Activated naive CD8-positive, alpha-beta T cell treated with anti-CD3 and anti-CD28 coated beads for 36 hours (primary cell): Measurements from ENCODE around the gene CYP27B1. TPM values are rescaled to one million over a fixed set of nuclear protein-coding genes. Genes with fewer than 3 reads are reported as not detected.
"Not testable (repeated sequence)": the region's sequence is repeated elsewhere in the genome, so short reads cannot be mapped to it uniquely, and the experiment has no call there.

Experiments
- DNase-seq: peaks from one replicate; pipeline ENCODE4 v3.0.0; 2021
- H3K27ac Mint-ChIP-seq: one replicate; pipeline ENCODE4 v1.8.0; 2022; ENCODE audit warnings: mild to moderate bottlenecking, moderate library complexity, mixed read lengths
- H3K27me3 Mint-ChIP-seq: one replicate; pipeline ENCODE4 v1.8.0; 2022; ENCODE audit warnings: mild to moderate bottlenecking, mixed read lengths
- H3K36me3 Mint-ChIP-seq: one replicate; pipeline ENCODE4 v1.8.0; 2021; ENCODE audit warnings: mild to moderate bottlenecking, mixed read lengths
- H3K4me1 Mint-ChIP-seq: one replicate; pipeline ENCODE4 v1.8.0; 2021; ENCODE audit warnings: mixed read lengths
- H3K4me3 Mint-ChIP-seq: one replicate; pipeline ENCODE4 v1.8.0; 2022; ENCODE audit warnings: mild to moderate bottlenecking, moderate library complexity, mixed read lengths
- H3K9me3 Mint-ChIP-seq: one replicate; pipeline ENCODE4 v1.8.0; 2022; ENCODE audit warnings: mixed read lengths
- total RNA-seq, 2 experiments: library from RNA; stranded (reverse); gene quantifications; one replicate each; pipeline ENCODE4 v1.2.3, GENCODE V29; 2021

Gene CYP27B1
- total RNA-seq, 2 experiments from 2014 or later: 9.6 to 12.0 TPM

GRCh38 chr12:57775563-57776246 is 8.8 kb upstream of the CYP27B1 start:
- peaks cover 3% of the 10 kb centered on the region for H3K27me3 Mint-ChIP-seq
- H3K9me3 Mint-ChIP-seq: no peaks in the 10 kb centered on the region
- H3K36me3 Mint-ChIP-seq: peaks cover 14% of the 10 kb centered on the region
- H3K4me1 Mint-ChIP-seq: peaks cover 13% of the 10 kb centered on the region
- H3K27ac Mint-ChIP-seq: no peak overlapping the region
- DNase-seq: no peak
- no peak overlapping the region for H3K4me3 Mint-ChIP-seq

- Mint-ChIP-seq H3K9me3 (no peaks in the 10 kb centered on the region), H3K27ac (no peak overlapping the region), H3K27me3 (peaks cover 3% of the 10 kb centered on the region), H3K4me1 (peaks cover 14% of the 10 kb centered on the region), H3K4me3 (no peak overlapping the region), H3K36me3 (peaks cover 18% of the 10 kb centered on the region)
- no peak for DNase-seq
These were observed 8.2 kb upstream of the CYP27B1 start for GRCh38 chr12:57775044-57775443.

DNA sequence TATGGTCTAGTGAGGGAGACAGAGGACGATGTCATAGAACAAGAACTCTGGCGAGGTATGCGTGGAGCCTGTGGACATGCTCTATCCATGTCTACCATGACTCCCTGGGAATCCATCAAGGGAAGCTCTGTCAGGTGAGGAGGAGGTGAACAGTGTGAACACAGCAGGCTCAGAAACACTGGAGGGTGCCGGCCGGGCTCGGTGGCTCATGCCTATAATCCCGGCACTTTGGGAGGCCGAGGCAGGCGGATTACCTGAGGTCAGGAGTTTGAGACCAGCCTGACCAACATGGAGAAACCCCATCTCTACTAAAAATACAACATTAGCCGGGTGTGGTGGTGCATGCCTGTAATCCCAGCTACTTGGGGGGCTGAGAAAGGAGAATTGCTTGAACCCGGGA is 7.8 kb upstream of the CYP27B1 start:
- H3K27ac Mint-ChIP-seq, H3K27me3 Mint-ChIP-seq, H3K9me3 Mint-ChIP-seq, H3K4me3 Mint-ChIP-seq, DNase-seq: not testable (repeated sequence)
- peaks cover 22% of the 10 kb centered on the region for H3K36me3 Mint-ChIP-seq
- H3K4me1 Mint-ChIP-seq: peaks cover 14% of the 10 kb centered on the region

- Mint-ChIP-seq H3K27me3 (peaks cover 3% of the 10 kb centered on the region), H3K4me1 (peaks cover 14% of the 10 kb centered on the region), H3K36me3 (peaks cover 39% of the 10 kb centered on the region), H3K4me3 (peak within 1 kb of the TSS; percentile 97), H3K27ac (peak within 1 kb of the TSS; percentile 98), H3K9me3 (no peaks in the 10 kb centered on the region)
- peak; percentile 40 for DNase-seq
These were observed 5.8 kb upstream of the CYP27B1 start, which contains the start of gene EEF1AKMT3 for GRCh38 chr12:57772429-57773322. TSS of gene EEF1AKMT3 (plus strand) at chr12:57772614. CDS start at chr12:57772725, 111 bp downstream.

DNA sequence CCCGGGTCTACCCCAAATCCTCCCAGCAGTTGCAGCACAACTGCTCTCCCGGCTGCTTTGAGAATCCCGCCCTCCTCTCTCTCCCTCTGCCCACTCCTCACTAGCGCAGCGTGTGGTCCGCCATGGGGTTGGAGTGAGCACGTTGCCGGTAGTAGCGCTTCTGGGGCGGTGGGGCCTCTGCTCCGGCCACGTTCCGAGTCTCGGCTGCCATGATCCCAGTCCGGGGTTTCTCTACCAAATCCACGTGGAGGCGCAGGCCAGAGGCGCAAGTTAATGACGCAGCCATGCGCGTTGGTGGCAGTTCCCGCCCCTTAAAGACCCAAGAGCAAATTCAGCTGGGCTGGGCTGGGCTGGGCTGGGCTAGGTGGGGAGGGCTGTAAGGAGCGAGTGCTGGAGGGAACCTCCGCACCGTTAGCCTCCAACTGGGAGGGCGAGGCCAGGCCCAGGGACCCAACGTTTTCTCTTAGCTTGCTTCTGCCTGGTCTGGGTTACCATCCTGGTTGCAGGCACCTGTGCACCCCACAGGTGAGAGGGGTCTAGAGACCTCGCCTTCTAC is 5.1 kb upstream of the CYP27B1 start, which contains the start of gene METTL1:
Gene METTL1, minus strand, starts transcription at position 233 of the 556 bp plus-strand sequence. Its CDS starts 22 bp downstream, at position 211.
- Mint-ChIP-seq H3K4me3 (peak within 1 kb of the TSS; percentile 97), H3K36me3 (peaks cover 43% of the 10 kb centered on the region), H3K27me3 (peaks cover 4% of the 10 kb centered on the region), H3K9me3 (no peaks in the 10 kb centered on the region), H3K4me1 (peaks cover 20% of the 10 kb centered on the region), H3K27ac (peak within 1 kb of the TSS; percentile 98)
- DNase-seq: peak; percentile 94

GRCh38 chr12:57771236-57771872 is 4.5 kb upstream of the CYP27B1 start:
- peak; percentile 91 for DNase-seq
- Mint-ChIP-seq H3K4me3 (peak overlapping the region; percentile 97), H3K9me3 (no peaks in the 10 kb centered on the region), H3K27ac (peak overlapping the region; percentile 98), H3K27me3 (peaks cover 7% of the 10 kb centered on the region), H3K4me1 (peaks cover 26% of the 10 kb centered on the region), H3K36me3 (peaks cover 43% of the 10 kb centered on the region)

DNA sequence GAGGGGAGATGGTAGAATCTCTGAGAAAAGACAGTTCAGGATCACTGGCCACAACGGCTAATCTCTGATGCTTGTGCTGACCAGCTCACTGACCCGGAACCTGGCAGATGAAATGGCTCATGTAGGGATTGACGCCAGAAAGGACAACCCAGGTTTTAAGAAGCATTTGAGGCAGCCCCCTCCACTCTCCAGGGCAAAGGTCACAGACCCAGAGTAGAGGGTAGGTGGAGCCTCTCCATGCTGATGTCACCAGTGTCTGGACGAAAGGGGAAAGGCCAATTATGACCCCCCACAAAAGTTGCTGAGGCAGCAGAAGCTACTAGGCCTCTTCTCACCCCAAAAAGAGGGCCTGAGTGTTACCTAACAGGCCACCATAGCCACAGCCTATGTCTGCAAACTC is 3.9 kb upstream of the CYP27B1 start:
- Mint-ChIP-seq H3K27ac (peak overlapping the region; percentile 59), H3K4me3 (peak overlapping the region; percentile 97)

DNA sequence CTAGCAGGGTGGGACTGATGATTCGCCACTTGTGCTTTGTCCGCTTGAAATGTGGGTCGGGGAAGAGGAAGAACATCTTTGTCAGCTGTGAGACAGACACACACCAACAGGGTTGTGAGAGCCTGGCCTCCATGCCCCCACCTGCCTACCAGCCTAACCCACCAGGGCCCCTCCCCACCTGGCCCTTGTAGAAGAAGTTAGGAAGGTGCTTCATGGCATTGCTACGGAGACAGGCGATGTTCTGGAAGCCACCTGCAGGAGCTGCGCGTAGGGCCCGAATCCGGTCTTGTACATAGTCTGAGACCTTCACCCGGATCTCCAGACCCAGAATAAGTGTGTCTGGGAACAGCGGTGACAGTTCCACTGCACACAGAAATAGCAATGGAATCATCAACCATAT is 2.7 kb upstream of the CYP27B1 start:
- no peak for DNase-seq
- peaks cover 42% of the 10 kb centered on the region for H3K36me3 Mint-ChIP-seq
- no peaks in the 10 kb centered on the region for H3K9me3 Mint-ChIP-seq
- peaks cover 7% of the 10 kb centered on the region for H3K27me3 Mint-ChIP-seq
- no peak overlapping the region for H3K27ac Mint-ChIP-seq
- no peak overlapping the region for H3K4me3 Mint-ChIP-seq
- H3K4me1 Mint-ChIP-seq: peaks cover 34% of the 10 kb centered on the region

More for the DNA sequence above, 3.9 kb upstream of the CYP27B1 start:
- peaks cover 7% of the 10 kb centered on the region for H3K27me3 Mint-ChIP-seq
- peaks cover 28% of the 10 kb centered on the region for H3K4me1 Mint-ChIP-seq
- H3K36me3 Mint-ChIP-seq: peaks cover 42% of the 10 kb centered on the region
- no peaks in the 10 kb centered on the region for H3K9me3 Mint-ChIP-seq
- no peak for DNase-seq

GRCh38 chr12:57767876-57768275 is 998 bp upstream of the CYP27B1 start:
- no peak overlapping the region for H3K27ac Mint-ChIP-seq
- H3K4me3 Mint-ChIP-seq: no peak overlapping the region
- H3K4me1 Mint-ChIP-seq: peaks cover 46% of the 10 kb centered on the region
- H3K27me3 Mint-ChIP-seq: peaks cover 6% of the 10 kb centered on the region
- peaks cover 54% of the 10 kb centered on the region for H3K36me3 Mint-ChIP-seq
- no peaks in the 10 kb centered on the region for H3K9me3 Mint-ChIP-seq
- no peak for DNase-seq

DNA sequence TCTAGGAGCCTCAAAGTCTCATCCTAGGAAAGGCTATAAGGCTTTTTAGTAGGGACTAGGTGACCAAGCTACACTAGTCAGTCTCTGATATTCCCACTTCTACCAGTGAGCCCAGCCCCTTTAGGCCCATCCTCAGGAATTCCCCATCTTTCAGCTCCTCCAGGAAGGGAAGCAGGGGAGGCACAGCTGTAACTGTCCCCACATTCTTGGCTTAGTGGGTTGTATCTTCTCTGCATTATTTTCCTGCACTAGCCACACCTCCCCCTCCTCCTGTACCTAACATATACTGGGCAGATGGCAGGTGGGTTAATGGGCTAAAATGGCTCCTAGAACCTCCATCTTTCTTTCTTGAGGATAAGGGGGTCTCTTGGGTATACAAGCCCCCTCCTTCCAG is 424 bp upstream of the CYP27B1 start:
- peaks cover 5% of the 10 kb centered on the region for H3K27me3 Mint-ChIP-seq
- no peak overlapping the region for H3K27ac Mint-ChIP-seq
- no peaks in the 10 kb centered on the region for H3K9me3 Mint-ChIP-seq
- peaks cover 47% of the 10 kb centered on the region for H3K4me1 Mint-ChIP-seq
- peaks cover 53% of the 10 kb centered on the region for H3K36me3 Mint-ChIP-seq
- DNase-seq: no peak
- no peak overlapping the region for H3K4me3 Mint-ChIP-seq

GRCh38 chr12:57765698-57766463 is 997 bp downstream of the CYP27B1 start:
- Mint-ChIP-seq H3K27me3 (peaks cover 5% of the 10 kb centered on the region), H3K4me3 (peak overlapping the region; percentile 89), H3K9me3 (no peaks in the 10 kb centered on the region), H3K36me3 (peaks cover 54% of the 10 kb centered on the region), H3K27ac (peak overlapping the region; percentile 79), H3K4me1 (peaks cover 46% of the 10 kb centered on the region)
- DNase-seq: no peak

- peaks cover 50% of the 10 kb centered on the region for H3K36me3 Mint-ChIP-seq
- H3K9me3 Mint-ChIP-seq: no peaks in the 10 kb centered on the region
- peak; percentile 66 for DNase-seq
- H3K4me3 Mint-ChIP-seq: peak overlapping the region; percentile 89
- H3K27me3 Mint-ChIP-seq: peaks cover 5% of the 10 kb centered on the region
- H3K27ac Mint-ChIP-seq: peak overlapping the region; percentile 79
- H3K4me1 Mint-ChIP-seq: peaks cover 42% of the 10 kb centered on the region
These were observed 1.7 kb downstream of the CYP27B1 start for GRCh38 chr12:57765003-57765697.

DNA sequence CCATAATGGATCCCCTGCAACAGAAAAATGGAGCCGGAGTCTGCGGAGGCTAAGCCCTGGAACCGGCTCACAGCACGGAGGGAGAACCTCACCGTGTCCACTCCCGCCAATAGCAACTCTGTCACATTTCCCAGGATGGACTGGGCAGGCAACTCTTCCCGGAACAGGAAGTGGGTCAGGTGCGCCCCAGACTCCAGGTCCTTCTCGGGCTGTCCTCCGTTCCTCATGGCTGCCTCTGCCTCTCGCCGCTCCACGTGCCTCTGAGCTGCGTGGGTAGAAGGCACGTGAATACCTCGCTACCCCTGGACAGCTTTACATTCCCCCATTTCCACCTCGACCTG is 2.2 kb downstream of the CYP27B1 start:
- peak overlapping the region; percentile 89 for H3K4me3 Mint-ChIP-seq

More for the DNA sequence above, 2.2 kb downstream of the CYP27B1 start:
- peaks cover 42% of the 10 kb centered on the region for H3K4me1 Mint-ChIP-seq
- H3K36me3 Mint-ChIP-seq: peaks cover 48% of the 10 kb centered on the region
- H3K27ac Mint-ChIP-seq: peak overlapping the region; percentile 79
- H3K27me3 Mint-ChIP-seq: peaks cover 5% of the 10 kb centered on the region
- no peaks in the 10 kb centered on the region for H3K9me3 Mint-ChIP-seq
- DNase-seq: peak; percentile 29
